OCI-LY7 (cell line): ENCODE data around the gene GALNT9. TPM values are rescaled to one million over a fixed set of nuclear protein-coding genes. Genes with fewer than 3 reads are reported as not detected.

ENCODE experiments used
- BruUV-seq: library from RNA; stranded (reverse); fragments of 400-500 nt; replicated peaks from 2 replicates; lab custom pipeline; 2021; lab: Mats Ljungman, UMichigan
- CTCF ChIA-PET: fragments of 300-600 bp; sonication (Branson Sonifier 250); formaldehyde crosslinking; loops from one replicate; lab custom pipeline; 2022; ENCODE audit warnings: antibody characterized with exemption; ENCODE audit not compliant: unreplicated experiment; lab: Charles Lee
- POLR2A ChIA-PET: fragments of 300-600 bp; sonication (Branson Sonifier 250); formaldehyde crosslinking; loops from one replicate; lab custom pipeline; 2022; ENCODE audit warnings: antibody characterized with exemption; lab: Charles Lee
- DNase-seq: peaks from one replicate; pipeline ENCODE4 v3.0.0-alpha.2; 2015; ENCODE audit warnings: low spot score
- H2AFZ ChIP-seq: fragments of 200-600 bp; sonication (generic), shearing (Covaris generic); 2 replicates; pipeline ENCODE4 v1.6.1; 2014; ENCODE audit warnings: mild to moderate bottlenecking, antibody characterized with exemption, low read length, moderate library complexity
- H3K27ac ChIP-seq: fragments of 200-600 bp; sonication (generic); 2 replicates; pipeline ENCODE4 v1.5.1; 2014; ENCODE audit warnings: mixed run types, low read depth, mild to moderate bottlenecking, moderate library complexity, low read length, inconsistent platforms; ENCODE audit not compliant: poor library complexity, severe bottlenecking
- H3K36me3 ChIP-seq: fragments of 200-600 bp; sonication (generic); 2 replicates; pipeline ENCODE4 v1.6.1; 2014; ENCODE audit warnings: mild to moderate bottlenecking, antibody characterized with exemption, low read length, moderate library complexity, mixed read lengths; ENCODE audit not compliant: insufficient read depth
- H3K4me1 ChIP-seq: fragments of 200-600 bp; sonication (generic); 2 replicates; pipeline ENCODE4 v1.5.1; 2014; ENCODE audit warnings: mild to moderate bottlenecking, low read length; ENCODE audit not compliant: insufficient read depth, poor library complexity, severe bottlenecking
- H3K4me2 ChIP-seq: fragments of 200-600 bp; sonication (generic); 2 replicates; pipeline ENCODE4 v1.6.1; 2014; ENCODE audit warnings: mild to moderate bottlenecking, low read length
- H3K4me3 ChIP-seq: fragments of 200-600 bp; sonication (generic); 2 replicates; pipeline ENCODE4 v1.5.1; 2014; ENCODE audit warnings: mild to moderate bottlenecking, low read depth, low read length; ENCODE audit not compliant: poor library complexity, severe bottlenecking
- H3K79me2 ChIP-seq: fragments of 200-600 bp; sonication (generic); 2 replicates; pipeline ENCODE4 v1.6.1; 2016; ENCODE audit warnings: low read depth, mild to moderate bottlenecking, low read length, moderate library complexity, mixed read lengths; ENCODE audit not compliant: insufficient read depth
- H3K9me2 ChIP-seq: fragments of 200-600 bp; sonication (generic); 2 replicates; pipeline ENCODE4 v1.6.1; 2016; ENCODE audit warnings: mild to moderate bottlenecking, low read length, mixed read lengths; ENCODE audit not compliant: insufficient read depth
- H3K9me3 ChIP-seq: fragments of 200-600 bp; sonication (generic); 2 replicates; pipeline ENCODE4 v1.6.1; 2014; ENCODE audit warnings: mild to moderate bottlenecking, mixed run types, low read length, mixed read lengths
- H4K20me1 ChIP-seq: fragments of 200-600 bp; sonication (generic); 2 replicates; pipeline ENCODE4 v1.6.1; 2014; ENCODE audit warnings: mild to moderate bottlenecking, antibody characterized with exemption, low read length, moderate library complexity, mixed read lengths; ENCODE audit not compliant: insufficient read depth
- EZH2phosphoT487 ChIP-seq: fragments of 200-600 bp; sonication (generic); IDR thresholded peaks from 2 replicates; pipeline ENCODE4 v1.6.1; 2018; ENCODE audit warnings: low read depth, borderline replicate concordance, mild to moderate bottlenecking, mixed run types, antibody characterized with exemption, low read length, moderate library complexity, mixed read lengths
- intact Hi-C: fragments of 100-400 bp; cut with micrococcal nuclease; formaldehyde crosslinking; loops from one replicate; pipeline ENCODE4 v1.10.0; 2022; ENCODE audit not compliant: unreplicated experiment
- total RNA-seq, 2 experiments: library from RNA; depleted of rRNA in 1 of 2; stranded (reverse); fragments of >200 nt in 1 of 2; shearing (Covaris generic) in 1 of 2; gene quantifications; 2 replicates each; pipeline ENCODE4 v1.2.3, GENCODE V29; 2014 to 2022
- TF ChIP-seq, protein P1 (sequence below): fragments of 200-600 bp; sonication (generic); conservative IDR thresholded peaks from 2 replicates; pipeline ENCODE4 v1.5.1; 2014; ENCODE audit warnings: mild to moderate bottlenecking, antibody characterized with exemption, low read length, moderate library complexity, mixed read lengths

The GALNT9 gene
- total RNA-seq, 2 experiments from 2014 or later: 0.28 TPM; not detected in 1

DNA sequence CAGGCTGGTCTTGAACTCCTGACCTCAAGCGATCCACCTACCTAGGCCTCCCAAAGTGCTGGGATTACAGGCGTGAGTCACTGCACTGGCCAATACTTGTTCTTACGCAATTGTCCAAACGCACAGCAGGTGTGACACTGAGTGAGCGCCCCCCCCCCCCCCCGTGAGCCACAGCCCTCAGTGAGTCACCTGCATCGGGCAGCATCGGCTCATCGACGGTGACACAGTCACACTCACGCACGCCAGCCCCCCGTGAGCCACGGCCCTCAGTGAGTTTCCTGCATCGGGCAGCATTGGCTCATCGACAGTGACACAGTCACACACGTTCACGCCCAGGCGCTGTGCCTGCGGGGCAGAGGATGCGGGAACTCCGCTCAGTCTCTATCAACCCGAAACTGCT, 42.5 kb downstream of the GALNT9 start:
- Histone ChIP-seq H3K9me3 (peaks cover 6% of the 10 kb centered on the region; the same call in 1 of the 2 replicates), H3K9me2 (no peaks in the 10 kb centered on the region), H3K4me1 (no peaks in the 10 kb centered on the region), H4K20me1 (no peaks in the 10 kb centered on the region), H3K4me3 (no peak overlapping the region), H3K27ac (no peak overlapping the region), H3K36me3 (no peaks in the 10 kb centered on the region), H3K4me2 (no peak overlapping the region), H3K79me2 (no peaks in the 10 kb centered on the region), H2AFZ (no peak overlapping the region)
- CTCF ChIA-PET: no interaction called here
- DNase-seq: no peak
- no TSS peak for BruUV-seq
- TF ChIP-seq EZH2phosphoT487: no peak
- TF ChIP-seq, protein P1, sequence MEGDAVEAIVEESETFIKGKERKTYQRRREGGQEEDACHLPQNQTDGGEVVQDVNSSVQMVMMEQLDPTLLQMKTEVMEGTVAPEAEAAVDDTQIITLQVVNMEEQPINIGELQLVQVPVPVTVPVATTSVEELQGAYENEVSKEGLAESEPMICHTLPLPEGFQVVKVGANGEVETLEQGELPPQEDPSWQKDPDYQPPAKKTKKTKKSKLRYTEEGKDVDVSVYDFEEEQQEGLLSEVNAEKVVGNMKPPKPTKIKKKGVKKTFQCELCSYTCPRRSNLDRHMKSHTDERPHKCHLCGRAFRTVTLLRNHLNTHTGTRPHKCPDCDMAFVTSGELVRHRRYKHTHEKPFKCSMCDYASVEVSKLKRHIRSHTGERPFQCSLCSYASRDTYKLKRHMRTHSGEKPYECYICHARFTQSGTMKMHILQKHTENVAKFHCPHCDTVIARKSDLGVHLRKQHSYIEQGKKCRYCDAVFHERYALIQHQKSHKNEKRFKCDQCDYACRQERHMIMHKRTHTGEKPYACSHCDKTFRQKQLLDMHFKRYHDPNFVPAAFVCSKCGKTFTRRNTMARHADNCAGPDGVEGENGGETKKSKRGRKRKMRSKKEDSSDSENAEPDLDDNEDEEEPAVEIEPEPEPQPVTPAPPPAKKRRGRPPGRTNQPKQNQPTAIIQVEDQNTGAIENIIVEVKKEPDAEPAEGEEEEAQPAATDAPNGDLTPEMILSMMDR: no peak
- POLR2A ChIA-PET: no interaction called here
- intact Hi-C loops: no loop called here

DNA sequence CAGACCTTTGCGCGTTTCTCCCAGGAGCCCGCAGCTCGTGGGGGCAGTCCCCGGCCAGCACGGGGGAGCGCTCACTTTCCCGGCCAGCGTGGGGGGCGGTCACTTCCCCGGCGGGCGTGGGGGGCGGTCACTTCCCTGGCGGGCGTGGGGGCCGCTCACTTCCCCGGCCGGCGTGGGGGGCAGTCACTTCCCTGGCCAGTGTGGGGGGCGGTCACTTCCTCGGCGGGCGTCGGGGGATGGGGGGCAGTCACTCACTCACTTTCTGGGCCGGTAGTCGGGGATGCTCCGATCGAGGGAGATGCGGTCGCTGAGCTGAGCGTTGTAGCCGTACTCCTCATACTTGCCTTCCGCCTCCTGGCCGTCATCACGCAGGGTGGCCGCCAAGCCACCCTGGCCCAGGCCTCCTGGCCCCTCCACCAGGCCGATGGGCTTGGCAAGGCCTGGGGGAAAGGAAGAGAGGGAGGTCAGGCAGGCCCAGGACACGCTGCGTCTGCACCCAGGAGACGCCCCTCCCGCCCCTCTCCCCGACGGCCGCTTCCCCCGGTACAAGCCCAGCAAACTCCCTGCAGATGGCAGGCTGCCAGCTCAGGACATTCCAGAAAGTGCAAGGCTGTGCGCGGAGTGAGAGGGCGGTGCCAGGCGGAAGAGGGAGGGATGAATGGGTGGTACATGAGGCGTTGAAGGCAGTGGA, 43.3 kb downstream of the GALNT9 start:
- Histone ChIP-seq H4K20me1 (no peaks in the 10 kb centered on the region), H3K27ac (no peak overlapping the region), H3K4me2 (no peak overlapping the region), H3K4me1 (no peaks in the 10 kb centered on the region), H3K9me2 (no peaks in the 10 kb centered on the region), H3K4me3 (no peak overlapping the region), H2AFZ (no peak overlapping the region), H3K9me3 (no peaks in the 10 kb centered on the region), H3K36me3 (no peaks in the 10 kb centered on the region), H3K79me2 (no peaks in the 10 kb centered on the region)
- TF ChIP-seq, protein P1: no peak
- no peak for TF ChIP-seq EZH2phosphoT487
- intact Hi-C loops: no loop called here
- ChIA-PET POLR2A (no interaction called here), CTCF (no interaction called here)
- no TSS peak for BruUV-seq
- DNase-seq: no peak
